RCC 7860 (cell line): Measurements from ENCODE around the gene LGALS7.
"Not testable (repeated sequence)": the region's sequence is repeated elsewhere in the genome, so short reads cannot be mapped to it uniquely, and the experiment has no call there.

Source experiments
- DNase-seq: peaks from one replicate; pipeline ENCODE4 v3.0.0-alpha.2; 2015; ENCODE audit warnings: low spot score
- FAIRE-seq: peaks from 2 replicates; lab custom pipeline; 2012; peaks lifted over from hg19 to GRCh38; lab: Jason Lieb, UNC

The LGALS7 gene

GRCh38 chr19:38773469-38774177 lies at the start of gene LGALS7:
Gene LGALS7, minus strand, starts transcription at chr19:38773517. Its CDS starts 25 bp downstream, at chr19:38773492.
- DNase-seq (no peak), FAIRE-seq (no peak)

- not testable (repeated sequence) for FAIRE-seq, DNase-seq
Observed at GRCh38 chr19:38821230-38821825, 48.0 kb upstream of the LGALS7 start.

- DNase-seq (no peak), FAIRE-seq (no peak)
Observed at GRCh38 chr19:38819231-38819920, 46.1 kb upstream of the LGALS7 start.

DNA sequence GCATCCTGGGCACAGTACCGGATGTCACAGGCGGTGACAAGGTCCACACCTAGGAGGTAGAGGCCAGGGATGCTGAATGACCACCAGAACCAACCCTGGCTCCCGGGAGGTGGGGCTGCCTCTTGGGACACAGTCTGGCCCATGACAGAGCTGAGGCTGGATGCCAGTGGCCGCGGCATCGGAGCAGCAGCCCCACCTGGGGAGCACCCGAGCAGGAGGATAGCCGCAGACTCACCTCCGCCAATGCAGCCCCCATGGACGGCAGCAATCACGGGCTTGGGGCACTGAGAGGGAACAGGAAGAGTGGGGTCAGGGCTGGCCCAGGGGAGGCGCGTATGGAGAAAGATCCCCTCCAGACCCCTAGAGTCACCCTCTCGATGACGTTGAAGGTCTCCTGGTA lies 43.8 kb upstream of the LGALS7 start:
- DNase-seq, result no peak
- FAIRE-seq, result no peak

DNA sequence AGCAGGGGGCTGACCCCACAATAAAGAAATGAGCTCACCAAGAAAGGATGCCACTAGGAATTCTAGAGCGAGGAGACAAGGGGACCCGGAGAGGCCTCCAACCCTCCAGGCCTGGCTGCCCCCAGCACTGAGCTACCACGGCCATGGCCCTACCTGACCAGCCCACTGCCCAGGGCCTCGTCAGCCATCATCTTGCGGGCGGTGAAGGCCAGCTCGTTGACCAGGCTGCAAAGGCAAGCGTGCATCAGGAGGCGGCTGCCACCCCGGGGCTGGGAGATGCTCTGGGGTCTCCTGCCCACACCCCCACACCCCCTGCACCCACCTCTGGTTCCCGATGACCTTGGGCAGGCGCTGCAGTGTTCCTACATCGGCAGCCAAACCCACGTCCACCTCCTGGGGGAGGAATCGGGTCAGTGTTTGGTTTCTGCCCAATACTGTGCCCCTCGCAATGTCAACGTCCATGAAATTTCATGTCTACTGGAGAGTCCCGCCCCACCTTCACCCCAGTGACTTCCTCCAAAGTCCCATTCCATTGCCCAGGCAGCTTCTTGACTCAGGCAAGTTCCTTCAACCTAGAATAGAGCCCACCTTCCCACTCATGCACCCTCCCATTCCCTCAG lies 42.9 kb upstream of the LGALS7 start:
- FAIRE-seq, result no peak
- no peak for DNase-seq

- DNase-seq, result no peak
- FAIRE-seq, result no peak
Observed at GRCh38 chr19:38815059-38816001, 42.0 kb upstream of the LGALS7 start.

DNA sequence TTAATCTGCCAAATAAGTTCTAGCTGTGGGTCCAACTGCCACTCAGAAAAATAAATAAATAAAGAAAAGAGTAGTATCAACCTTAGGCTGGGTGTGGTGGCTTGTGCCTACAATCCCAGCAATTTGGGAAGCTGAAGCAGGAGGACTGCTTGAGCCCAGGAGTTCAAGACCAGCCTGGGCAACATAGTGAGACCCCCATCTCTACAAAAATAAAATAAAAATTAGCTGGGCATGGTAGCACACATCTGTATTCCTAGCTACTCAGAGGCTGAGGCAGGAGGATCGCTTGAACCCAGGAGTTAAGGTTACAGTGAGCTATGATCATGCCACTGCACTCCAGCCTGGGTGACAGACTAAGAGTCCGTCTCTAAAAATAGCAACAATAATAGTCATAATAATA lies 40.6 kb upstream of the LGALS7 start:
- not testable (repeated sequence) for FAIRE-seq, DNase-seq

DNA sequence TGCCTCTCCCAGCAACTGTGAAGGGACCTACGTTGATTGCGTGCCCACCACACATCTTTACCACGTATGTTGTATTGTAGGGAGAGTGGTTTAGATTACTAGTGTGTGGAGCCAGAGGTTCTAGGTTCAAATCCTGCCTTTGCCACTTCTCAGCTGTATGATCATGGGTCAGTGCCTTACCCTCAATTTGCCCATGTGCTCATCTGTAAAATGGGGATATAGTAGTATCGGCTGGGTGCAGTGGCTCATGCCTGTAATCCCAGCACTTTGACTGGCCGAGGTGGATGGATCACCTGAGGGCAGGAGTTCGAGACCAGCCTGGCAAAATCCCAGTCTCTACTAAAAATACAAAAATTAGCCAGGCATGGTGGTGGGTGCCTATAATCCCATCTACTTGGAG lies 40.0 kb upstream of the LGALS7 start:
- no peak for FAIRE-seq
- DNase-seq, result no peak

GRCh38 chr19:38812841-38813320 lies 39.6 kb upstream of the LGALS7 start, which contains the start of gene LGALS4:
Gene LGALS4, minus strand, starts transcription at chr19:38812945. Its CDS starts 59 bp downstream, at chr19:38812886.
- FAIRE-seq (no peak), DNase-seq (no peak)

DNA sequence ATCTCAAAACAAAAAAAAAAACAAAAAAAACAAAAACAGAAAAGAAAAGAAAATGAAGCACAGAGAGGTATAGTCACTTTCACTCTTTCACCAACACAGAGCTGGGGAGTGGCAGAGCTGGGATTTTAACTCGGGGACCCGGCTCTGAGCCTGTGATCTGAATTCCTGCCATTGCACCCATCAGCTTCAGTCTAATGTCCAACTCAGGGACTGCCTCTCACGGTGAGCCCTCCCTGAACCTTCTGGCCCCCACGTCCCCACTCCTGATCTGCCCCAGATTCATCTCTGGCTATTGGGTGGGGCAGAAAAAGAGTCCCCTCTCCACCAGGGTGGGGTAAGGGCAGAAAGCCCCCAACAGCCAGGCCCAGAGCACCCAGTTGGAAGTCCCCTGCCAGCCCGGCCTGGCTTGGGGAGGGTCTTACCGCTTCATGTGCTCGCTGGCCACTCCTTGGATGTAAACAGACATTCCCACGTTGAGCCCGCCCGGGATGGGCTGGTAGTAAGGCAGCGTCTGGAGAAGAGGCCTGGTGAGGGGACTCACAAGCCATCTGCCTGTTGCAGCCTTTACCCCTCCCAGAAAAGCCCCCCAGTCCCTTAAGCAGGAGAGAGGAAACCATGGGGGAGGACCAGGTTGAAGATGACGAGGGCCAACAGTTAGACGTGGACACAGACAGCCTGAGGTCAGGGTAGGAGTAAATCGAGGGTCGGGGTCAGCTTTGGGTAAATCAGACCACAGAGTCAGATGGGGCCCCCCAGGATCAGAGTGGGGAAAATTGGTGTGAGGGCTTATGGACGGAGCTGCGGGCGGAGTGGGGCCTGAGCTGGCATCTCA lies 38.9 kb upstream of the LGALS7 start:
- FAIRE-seq (no peak), DNase-seq (no peak)

DNA sequence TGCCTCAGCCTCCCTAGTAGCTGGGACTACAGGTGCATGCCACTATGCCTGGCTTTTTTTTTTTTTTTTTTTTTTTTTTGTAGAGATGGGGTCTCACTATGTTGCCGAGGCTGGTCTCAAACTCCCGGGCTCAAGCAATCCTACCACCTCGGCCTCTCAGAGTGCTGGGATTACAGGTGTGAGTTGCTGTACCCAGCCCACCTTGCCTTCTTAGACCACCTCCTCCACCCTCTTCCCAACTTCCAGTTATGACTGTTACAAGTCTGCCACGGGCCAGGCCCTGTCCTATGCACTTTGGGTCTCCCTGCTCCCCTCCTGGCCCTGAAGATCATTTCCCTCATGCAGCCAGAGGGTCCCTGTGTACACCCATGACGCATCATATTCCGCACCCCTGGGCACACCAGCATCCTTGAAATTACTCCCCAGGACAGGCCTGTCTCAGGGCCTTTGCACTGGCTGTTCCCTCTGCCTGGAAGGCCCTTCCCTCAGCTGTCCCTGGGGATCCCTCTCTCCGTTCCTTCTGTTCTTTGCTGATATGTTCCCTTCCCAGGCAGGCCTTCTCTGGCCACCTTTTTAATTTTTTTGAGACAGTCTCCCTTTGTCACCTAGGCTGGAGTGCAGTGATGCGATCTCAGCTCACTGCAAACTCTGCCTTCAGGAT lies 36.4 kb upstream of the LGALS7 start:
- no peak for FAIRE-seq
- no peak for DNase-seq

- FAIRE-seq, result no peak
Observed at GRCh38 chr19:38808741-38809140, 35.4 kb upstream of the LGALS7 start.

DNA sequence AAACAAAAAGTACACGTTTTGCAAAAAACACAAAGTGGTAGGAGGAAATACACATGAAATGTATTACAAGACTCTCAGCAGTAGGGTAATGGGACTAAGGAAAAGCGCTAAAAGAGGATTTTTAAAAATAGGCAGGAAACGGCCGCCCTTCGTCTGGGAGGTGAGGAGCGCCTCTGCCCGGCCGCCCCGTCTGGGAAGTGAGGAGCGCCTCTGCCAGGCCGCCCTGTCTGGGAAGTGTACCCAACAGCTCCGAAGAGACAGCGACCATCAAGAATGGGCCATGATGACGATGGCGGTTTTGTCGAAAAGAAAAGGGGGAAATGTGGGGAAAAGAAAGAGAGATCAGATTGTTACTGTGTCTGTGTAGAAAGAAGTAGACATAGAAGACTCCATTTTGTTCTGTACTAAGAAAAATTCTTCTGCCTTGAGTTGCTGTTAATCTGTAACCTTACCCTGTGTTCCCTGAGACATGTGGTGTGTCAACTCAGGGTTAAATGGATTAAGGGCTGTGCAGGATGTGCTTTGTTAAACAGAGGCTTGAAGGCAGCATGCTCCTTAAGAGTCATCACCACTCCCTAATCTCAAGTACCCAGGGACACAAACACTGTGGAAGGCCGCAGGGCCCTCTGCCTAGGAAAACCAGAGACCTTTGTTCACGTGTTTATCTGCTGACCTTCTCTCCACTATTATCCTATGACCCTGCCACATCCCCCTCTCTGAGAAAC lies 34.2 kb upstream of the LGALS7 start:
- FAIRE-seq (peak; percentile 72), DNase-seq (peak; percentile 60)

More at GRCh38 chr19:38808741-38809140, 35.4 kb upstream of the LGALS7 start:
- no peak for DNase-seq

- DNase-seq (no peak), FAIRE-seq (no peak)
Observed at GRCh38 chr19:38806371-38806770, 33.1 kb upstream of the LGALS7 start.

GRCh38 chr19:38805180-38805579 lies 31.9 kb upstream of the LGALS7 start:
- DNase-seq (no peak), FAIRE-seq (no peak)

DNA sequence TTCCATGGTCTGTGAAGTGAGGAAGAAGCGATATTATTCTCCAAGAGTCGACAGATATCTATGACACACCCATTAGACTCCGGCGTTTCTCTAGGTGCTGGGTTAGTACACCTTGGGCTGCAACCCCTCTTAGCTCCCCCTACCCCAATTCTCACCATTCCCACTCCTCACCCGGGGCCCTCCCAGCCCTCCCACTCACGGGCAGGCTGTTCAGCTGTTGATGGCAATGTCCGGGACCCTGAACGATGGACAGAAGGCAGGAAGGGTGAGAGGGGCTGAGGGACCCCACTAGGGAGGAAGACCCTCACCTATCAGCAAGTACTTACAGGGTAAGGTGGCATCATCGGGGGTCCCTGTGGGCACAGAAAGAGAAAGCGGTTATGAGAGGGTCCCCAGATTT lies 30.2 kb upstream of the LGALS7 start:
- no peak for FAIRE-seq
- DNase-seq, result no peak

GRCh38 chr19:38801359-38802095 lies 28.2 kb upstream of the LGALS7 start:
- DNase-seq (no peak), FAIRE-seq (no peak)
